H1 (cell line): ENCODE data around the gene PTPRCAP. TPM values are rescaled to one million over a fixed set of nuclear protein-coding genes. Genes with fewer than 3 reads are reported as not detected.

Experiments used
- CTCF ChIA-PET: fragments of 300-600 bp; sonication (Branson Sonifier 250); formaldehyde crosslinking; loops from one replicate; lab custom pipeline; 2021; ENCODE audit not compliant: partially characterized antibody; lab: Charles Lee
- POLR2A ChIA-PET: fragments of 300-600 bp; sonication (Branson Sonifier 250); formaldehyde crosslinking; loops from one replicate; lab custom pipeline; 2021; ENCODE audit warnings: inconsistent platforms; ENCODE audit not compliant: partially characterized antibody; lab: Charles Lee
- DNase-seq, 2 experiments: peaks; one replicate each; pipeline versions ENCODE4 v3.0.0 to v3.0.0-alpha.2; 2010 to 2022; ENCODE audit warnings: low spot score in 2 of 2, low read depth in 1 of 2, mixed read lengths in 1 of 2
- FAIRE-seq: peaks from 2 replicates; lab custom pipeline; 2011; peaks lifted over from hg19 to GRCh38; lab: Jason Lieb, UNC
- H2AFZ ChIP-seq: 2 replicates; pipeline ENCODE4 v1.8.1; 2012; ENCODE audit warnings: low read length, inconsistent platforms
- H2AK5ac ChIP-seq: 2 replicates; pipeline ENCODE4 v1.6.1; 2013; ENCODE audit warnings: low read depth, low read length
- H2BK120ac ChIP-seq: replicated peaks from 2 replicates; pipeline ENCODE3; 2013; ENCODE audit warnings: low read depth, low read length, inconsistent platforms
- H2BK12ac ChIP-seq: 2 replicates; pipeline ENCODE4 v1.6.1; 2013; ENCODE audit warnings: low read depth, low read length
- H2BK15ac ChIP-seq: 2 replicates; pipeline ENCODE4 v1.6.1; 2013; ENCODE audit warnings: low read length
- H2BK20ac ChIP-seq: 2 replicates; pipeline ENCODE4 v1.6.1; 2013; ENCODE audit warnings: low read length
- H2BK5ac ChIP-seq: 2 replicates; pipeline ENCODE4 v1.6.1; 2013; ENCODE audit warnings: low read depth, low read length
- H3K14ac ChIP-seq: 2 replicates; pipeline ENCODE4 v1.6.1; 2013; ENCODE audit warnings: inconsistent platforms; ENCODE audit not compliant: insufficient read length
- H3K18ac ChIP-seq: 2 replicates; pipeline ENCODE4 v1.6.1; 2013; ENCODE audit warnings: low read length; ENCODE audit errors: extremely low read depth
- H3K23ac ChIP-seq: 2 replicates; pipeline ENCODE4 v1.6.1; 2013; ENCODE audit warnings: inconsistent platforms; ENCODE audit not compliant: insufficient read length
- H3K23me2 ChIP-seq: 2 replicates; pipeline ENCODE4 v1.6.1; 2013; ENCODE audit warnings: low read depth, low read length
- H3K27ac ChIP-seq: 2 replicates; pipeline ENCODE4 v1.6.1; 2011; ENCODE audit warnings: low read depth, low read length, inconsistent platforms
- H3K27me3 ChIP-seq, 4 experiments: replicated peaks in 1 of 4; 1 replicate in 1 of 4; 2 replicates in 3 of 4; pipeline versions ENCODE4 v1.6.1 to v1.8.1; 2011 to 2013; ENCODE audit warnings: low read length in 3 of 4, mild to moderate bottlenecking in 3 of 4, inconsistent platforms in 2 of 4, mixed read lengths in 2 of 4, moderate library complexity in 1 of 4; ENCODE audit not compliant: control insufficient read depth in 3 of 4, insufficient read depth in 3 of 4; ENCODE audit errors: extremely low read depth in 1 of 4
- H3K36me3 ChIP-seq, 4 experiments: 2 replicates each; pipeline versions ENCODE4 v1.6.1 to v1.8.1; 2011 to 2013; ENCODE audit warnings: mild to moderate bottlenecking in 4 of 4, low read length in 3 of 4, moderate library complexity in 2 of 4, control low read depth in 1 of 4, inconsistent platforms in 1 of 4; ENCODE audit not compliant: insufficient read depth in 4 of 4, control insufficient read depth in 2 of 4
- H3K4ac ChIP-seq: replicated peaks from 2 replicates; pipeline ENCODE3; 2013; ENCODE audit warnings: low read length, low read depth, mixed read lengths, inconsistent platforms; ENCODE audit not compliant: insufficient read length
- H3K4me1 ChIP-seq, 4 experiments: replicated peaks in 1 of 4; 1 replicate in 1 of 4; 2 replicates in 3 of 4; pipeline versions ENCODE4 v1.6.1 to v1.8.1; 2011 to 2013; ENCODE audit warnings: low read length in 3 of 4, inconsistent platforms in 2 of 4, mixed read lengths in 1 of 4; ENCODE audit not compliant: insufficient read depth in 4 of 4, control insufficient read depth in 3 of 4
- H3K4me2 ChIP-seq, 2 experiments: 2 replicates each; pipeline versions ENCODE4 v1.6.1 to v1.8.1; 2011 to 2013; ENCODE audit warnings: low read depth in 2 of 2, low read length in 2 of 2, control low read depth in 1 of 2, inconsistent platforms in 1 of 2, mild to moderate bottlenecking in 1 of 2; ENCODE audit not compliant: insufficient read depth in 1 of 2
- H3K4me3 ChIP-seq, 4 experiments: fragments of 200-600, 300-600 bp in 1 of 4; sonication (generic), shearing (Covaris generic), sonication (Bioruptor Twin) in 1 of 4; 2 replicates each; pipeline versions ENCODE4 v1.5.1 to v1.8.1; 2011 to 2016; ENCODE audit warnings: low read length in 4 of 4, low read depth in 3 of 4, control low read depth in 2 of 4, inconsistent platforms in 2 of 4, mild to moderate bottlenecking in 2 of 4, mixed read lengths in 1 of 4, moderate library complexity in 1 of 4; ENCODE audit not compliant: insufficient read depth in 2 of 4; ENCODE audit errors: extremely low read depth in 1 of 4
- H3K56ac ChIP-seq: replicated peaks from 2 replicates; pipeline ENCODE3; 2013; ENCODE audit warnings: low read depth, mild to moderate bottlenecking, mixed read lengths, low read length, inconsistent platforms; ENCODE audit not compliant: insufficient read length
- H3K79me1 ChIP-seq: 2 replicates; pipeline ENCODE4 v1.6.1; 2013; ENCODE audit warnings: low read depth, low read length, control low read depth
- H3K79me2 ChIP-seq, 2 experiments: 2 replicates each; pipeline versions ENCODE4 v1.6.1 to v1.8.1; 2012 to 2013; ENCODE audit warnings: low read length in 2 of 2, mild to moderate bottlenecking in 2 of 2, inconsistent platforms in 1 of 2; ENCODE audit not compliant: insufficient read depth in 2 of 2, control insufficient read depth in 1 of 2
- H3K9ac ChIP-seq, 4 experiments: replicated peaks in 1 of 4; 1 replicate in 1 of 4; 2 replicates in 3 of 4; pipeline versions ENCODE4 v1.6.1 to v1.8.1; 2011 to 2013; ENCODE audit warnings: low read depth in 3 of 4, low read length in 3 of 4, control low read depth in 2 of 4, mild to moderate bottlenecking in 2 of 4, moderate library complexity in 2 of 4, inconsistent platforms in 1 of 4; ENCODE audit errors: extremely low read depth in 1 of 4
- H3K9me3 ChIP-seq, 2 experiments: 2 replicates each; pipeline versions ENCODE4 v1.6.1 to v1.8.1; 2012 to 2013; ENCODE audit warnings: mild to moderate bottlenecking in 2 of 2, moderate library complexity in 2 of 2, control low read depth in 1 of 2, inconsistent platforms in 1 of 2, low read depth in 1 of 2, low read length in 1 of 2, mixed read lengths in 1 of 2; ENCODE audit not compliant: insufficient read depth in 2 of 2
- H4K20me1 ChIP-seq, 2 experiments: replicated peaks in 1 of 2; 2 replicates each; pipeline versions ENCODE3 to v1.8.1; 2011 to 2013; ENCODE audit warnings: inconsistent platforms in 2 of 2, low read length in 2 of 2, mild to moderate bottlenecking in 1 of 2; ENCODE audit not compliant: insufficient read depth in 2 of 2, control insufficient read depth in 1 of 2
- H4K5ac ChIP-seq: 2 replicates; pipeline ENCODE4 v1.6.1; 2013; ENCODE audit warnings: low read length, low read depth, mixed read lengths, inconsistent platforms; ENCODE audit not compliant: insufficient read length
- H4K8ac ChIP-seq: 2 replicates; pipeline ENCODE4 v1.8.0; 2013; ENCODE audit warnings: mild to moderate bottlenecking, moderate library complexity, low read length, inconsistent platforms; ENCODE audit not compliant: insufficient read depth; ENCODE audit errors: extremely low read depth
- H4K91ac ChIP-seq: replicated peaks from 2 replicates; pipeline ENCODE3; 2013; ENCODE audit warnings: low read length, mixed read lengths, inconsistent platforms; ENCODE audit not compliant: insufficient read length
- CEBPB ChIP-seq: IDR thresholded peaks from 2 replicates; pipeline ENCODE4 v1.6.1; 2012; ENCODE audit warnings: low read depth, low read length
- CHD2 ChIP-seq: IDR thresholded peaks from 2 replicates; pipeline ENCODE4 v1.6.1; 2012; ENCODE audit warnings: low read length, improper control_type of control experiment
- WGBS, 2 experiments: shearing (Covaris generic) in 1 of 2; methylation state at CpG; one replicate each; pipeline versions ENCODE4 v1.1.6 to v1.1.7; 2013 to 2015; ENCODE audit warnings: low lambda C conversion rate in 2 of 2, mixed read lengths in 2 of 2, inconsistent platforms in 1 of 2, low coverage in 1 of 2, missing lambda C conversion rate in 1 of 2; ENCODE audit not compliant: insufficient replicate concordance in 2 of 2, insufficient coverage in 1 of 2, insufficient read length in 1 of 2; ENCODE audit errors: extremely low coverage in 1 of 2, missing lambda C conversion rate in 1 of 2; 5-methylcytosine and 5-hydroxymethylcytosine counted together
- polyA plus RNA-seq, 7 experiments: library from polyadenylated mRNA; depleted of rRNA in 3 of 7; stranded (reverse) in 5 of 7; unstranded in 2 of 7; fragments of >200 nt in 5 of 7; fragments of 200-250 nt in 2 of 7; gene quantifications; 1 replicate in 5 of 7; 2 replicates in 1 of 7; 4 replicates in 1 of 7; pipeline versions ENCODE4 v1.2.1 to v1.2.3, GENCODE V29; 2011 to 2013; ENCODE audit warnings: missing spikeins in 2 of 7, mixed read lengths in 2 of 7
- total RNA-seq: library from RNA; stranded (reverse); fragmentation: NEBNext Ultra II Directional; extraction: Animal tissue kit (Norgen Biotek cat#: 25700); gene quantifications from 2 replicates; pipeline ENCODE4 v1.2.1, GENCODE V29; 2021

The PTPRCAP gene
- total and polyA plus RNA-seq, 2 of the 8 experiments (the other 6 are each of a cell fraction or from before 2014, with no cell fraction given), result 0.78 to 6.7 TPM

DNA sequence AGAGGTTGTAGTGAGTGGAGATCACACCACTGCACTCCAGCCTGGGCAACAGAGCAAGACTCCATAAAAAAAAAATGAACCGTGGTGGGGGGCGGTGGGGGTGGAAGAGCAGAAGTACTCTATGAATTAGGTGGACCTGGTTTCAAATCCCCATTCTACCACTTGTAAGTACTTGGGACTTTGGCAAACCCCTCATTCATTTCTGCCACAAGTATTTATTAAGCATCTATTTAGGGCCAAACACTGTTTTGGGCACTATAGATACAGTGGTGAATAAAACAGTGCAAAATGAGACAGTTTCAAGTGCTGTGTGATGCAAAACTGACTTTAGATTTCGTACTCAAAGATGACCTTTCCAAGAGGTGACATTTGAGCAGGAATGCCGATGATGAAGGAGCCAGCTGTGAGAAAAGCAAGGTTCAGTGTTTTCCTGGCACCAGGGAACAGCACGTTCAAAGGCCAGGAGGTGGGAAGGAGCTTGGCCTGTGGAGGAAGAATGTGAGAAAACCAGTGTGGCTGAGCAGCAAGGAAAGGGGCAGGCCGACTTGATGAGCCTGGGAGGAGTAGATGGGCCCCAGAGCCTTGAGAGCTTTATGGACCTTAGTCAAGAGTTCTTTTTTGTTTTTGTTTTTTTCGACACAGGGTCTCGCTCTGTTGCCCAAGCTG lies 33.0 kb upstream of the PTPRCAP start:
- no peak overlapping the region for H3K14ac ChIP-seq
- H2BK20ac ChIP-seq, result no peak overlapping the region
- POLR2A ChIA-PET, result interaction anchor here (0.9 to 4.6 kb wide), 9 partner anchors 9 to 69 kb away, joined by 3 to 36 read pairs (median 4); partner anchors contain the start of genes AIP, PPP1CA, PTPRCAP and RPS6KB2
- no peak overlapping the region for H4K91ac ChIP-seq
- WGBS, 2 experiments, result 86% methylated on average over 8 of the region's 8 CpGs; no CpG with 5 or more reads in 1 of the 2 experiments
- H4K5ac ChIP-seq, result no peak overlapping the region
- H3K36me3 ChIP-seq, result no peaks in the 10 kb centered on the region
- FAIRE-seq, result no peak
- no peaks in the 10 kb centered on the region for H3K9me3 ChIP-seq
- no peaks in the 10 kb centered on the region for H3K79me2 ChIP-seq
- no peak overlapping the region for H3K4ac ChIP-seq
- 0 out of 2 replicates have a peak overlapping the region, but pooled peaks have one; percentile 68 for H2BK12ac ChIP-seq
- H3K79me1 ChIP-seq, result no peaks in the 10 kb centered on the region; the same call in 1 of the 2 replicates
- H2BK15ac ChIP-seq, result no peak overlapping the region
- no peak overlapping the region for H2AFZ ChIP-seq
- no peak overlapping the region for H3K4me2 ChIP-seq
- H4K20me1 ChIP-seq, result peaks cover 0 to 3% of the 10 kb centered on the region in 2 experiments
- CTCF ChIA-PET, result interaction anchor here (0.9 to 1.6 kb wide), 4 partner anchors 11 to 125 kb away, joined by 3 to 7 read pairs (median 4); partner anchors contain the start of gene PPP1CA
- no peak overlapping the region for H4K8ac ChIP-seq
- H3K23ac ChIP-seq, result no peak overlapping the region
- no peak overlapping the region for H3K4me3 ChIP-seq
- no peak overlapping the region for H2AK5ac ChIP-seq
- no peak overlapping the region for H2BK120ac ChIP-seq
- no peak for DNase-seq
- H3K27ac ChIP-seq, result no peak overlapping the region
- H3K4me1 ChIP-seq, result peaks cover 0 to 9% (median 3%) of the 10 kb centered on the region in 4 experiments; a peak in 5 of 7 replicates
- H2BK5ac ChIP-seq, result no peak overlapping the region
- H3K18ac ChIP-seq, result no peak overlapping the region
- no peak overlapping the region for H3K56ac ChIP-seq
- H3K23me2 ChIP-seq, result no peaks in the 10 kb centered on the region; the same call in 1 of the 2 replicates
- no peak overlapping the region for H3K9ac ChIP-seq
- H3K27me3 ChIP-seq, result no peaks in the 10 kb centered on the region
- TF ChIP-seq CHD2 (no peak), CEBPB (no peak)
